Loucy (cell line): ENCODE results near the gene GRID2IP.

Experiments used
- H2AFZ ChIP-seq: fragments of 200-600 bp; sonication (generic); 2 replicates; pipeline ENCODE4 v1.6.0; 2016; ENCODE audit warnings: antibody characterized with exemption, mild to moderate bottlenecking, low read length, moderate library complexity
- H3F3A ChIP-seq: fragments of 200-600 bp; 2 replicates; pipeline ENCODE4 v1.6.0; 2016; ENCODE audit warnings: antibody characterized with exemption, low read depth, mild to moderate bottlenecking
- H3K27me3 ChIP-seq: fragments of 200-600 bp; sonication (generic); 2 replicates; pipeline ENCODE4 v1.6.1; 2014; ENCODE audit warnings: low read length, mild to moderate bottlenecking; ENCODE audit not compliant: insufficient read depth, poor library complexity, severe bottlenecking
- H3K36me3 ChIP-seq: fragments of 200-600 bp; sonication (generic); 2 replicates; pipeline ENCODE4 v1.6.1; 2016; ENCODE audit warnings: low read length; ENCODE audit not compliant: insufficient read depth
- H3K4me1 ChIP-seq: fragments of 200-600 bp; sonication (generic); 2 replicates; pipeline ENCODE4 v1.5.1; 2014; ENCODE audit warnings: low read length, mild to moderate bottlenecking; ENCODE audit not compliant: insufficient read depth, poor library complexity, severe bottlenecking
- H3K4me2 ChIP-seq: fragments of 200-600 bp; sonication (generic); 2 replicates; pipeline ENCODE4 v1.6.0; 2014; ENCODE audit warnings: antibody characterized with exemption, low read length, low read depth, mild to moderate bottlenecking; ENCODE audit not compliant: poor library complexity, severe bottlenecking
- H3K4me3 ChIP-seq: fragments of 200-600 bp; sonication (generic); 2 replicates; pipeline ENCODE4 v1.5.1; 2014; ENCODE audit warnings: low read length, mild to moderate bottlenecking, mixed read lengths; ENCODE audit not compliant: poor library complexity, severe bottlenecking
- H3K79me2 ChIP-seq: fragments of 200-600 bp; sonication (generic); 2 replicates; pipeline ENCODE4 v1.6.1; 2014; ENCODE audit warnings: low read length; ENCODE audit not compliant: insufficient read depth
- H3K9ac ChIP-seq: fragments of 200-600 bp; sonication (generic); 2 replicates; pipeline ENCODE4 v1.6.0; 2014; ENCODE audit warnings: mild to moderate bottlenecking, low read depth, low read length, moderate library complexity; ENCODE audit not compliant: poor library complexity, severe bottlenecking
- H3K9me2 ChIP-seq: fragments of 200-600 bp; sonication (generic); replicated peaks from 2 replicates; pipeline ENCODE4 v1.6.1; 2016; ENCODE audit warnings: low read depth, low read length, mixed read lengths
- H3K9me3 ChIP-seq: fragments of 200-600 bp; sonication (generic); 2 replicates; pipeline ENCODE4 v1.6.1; 2014; ENCODE audit warnings: mild to moderate bottlenecking, antibody characterized with exemption, low read length, low read depth; ENCODE audit not compliant: insufficient read depth
- H4K20me1 ChIP-seq: fragments of 200-600 bp; sonication (generic); 2 replicates; pipeline ENCODE4 v1.6.0; 2014; ENCODE audit warnings: antibody characterized with exemption, low read length, mild to moderate bottlenecking; ENCODE audit not compliant: insufficient read depth, poor library complexity, severe bottlenecking
- EZH2phosphoT487 ChIP-seq: fragments of 200-600 bp; IDR thresholded peaks from 2 replicates; pipeline ENCODE4 v1.6.1; 2018; ENCODE audit warnings: antibody characterized with exemption, mild to moderate bottlenecking, moderate library complexity, borderline replicate concordance
- TF ChIP-seq, protein P1 (sequence below): fragments of 200-600 bp; sonication (generic); conservative IDR thresholded peaks from 2 replicates; pipeline ENCODE4 v1.5.1; 2014; ENCODE audit warnings: mild to moderate bottlenecking, antibody characterized with exemption, low read length

GRID2IP gene

DNA sequence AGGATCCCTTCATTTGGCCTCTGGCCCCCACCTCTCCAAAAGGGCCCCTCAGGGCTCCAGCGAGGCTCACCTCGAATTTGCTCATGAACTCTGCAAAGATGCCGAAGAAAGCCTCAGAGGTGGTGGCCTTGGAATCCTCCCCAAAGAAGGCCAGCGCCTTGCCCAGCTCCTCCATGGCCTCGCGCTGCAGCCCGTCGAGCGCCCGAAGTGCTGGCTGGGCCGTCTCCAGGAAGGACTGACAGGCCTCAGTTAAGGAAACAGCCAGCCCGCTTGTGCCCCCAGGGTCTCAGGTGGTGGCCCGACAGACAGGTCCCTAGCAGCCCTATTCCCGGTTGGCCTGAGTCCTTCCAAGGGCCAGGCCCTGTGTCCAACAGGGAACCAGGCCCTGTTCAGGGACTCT lies 53.3 kb downstream of the GRID2IP start:
- Histone ChIP-seq H3K79me2 (no peaks in the 10 kb centered on the region), H3K9me2 (no peaks in the 10 kb centered on the region), H3K4me3 (no peak overlapping the region), H3K27me3 (no peaks in the 10 kb centered on the region), H3F3A (no peaks in the 10 kb centered on the region), H3K4me1 (no peaks in the 10 kb centered on the region), H4K20me1 (no peaks in the 10 kb centered on the region), H2AFZ (no peak overlapping the region), H3K9ac (no peak overlapping the region), H3K36me3 (no peaks in the 10 kb centered on the region), H3K4me2 (no peak overlapping the region), H3K9me3 (no peaks in the 10 kb centered on the region)
- TF ChIP-seq, protein P1, sequence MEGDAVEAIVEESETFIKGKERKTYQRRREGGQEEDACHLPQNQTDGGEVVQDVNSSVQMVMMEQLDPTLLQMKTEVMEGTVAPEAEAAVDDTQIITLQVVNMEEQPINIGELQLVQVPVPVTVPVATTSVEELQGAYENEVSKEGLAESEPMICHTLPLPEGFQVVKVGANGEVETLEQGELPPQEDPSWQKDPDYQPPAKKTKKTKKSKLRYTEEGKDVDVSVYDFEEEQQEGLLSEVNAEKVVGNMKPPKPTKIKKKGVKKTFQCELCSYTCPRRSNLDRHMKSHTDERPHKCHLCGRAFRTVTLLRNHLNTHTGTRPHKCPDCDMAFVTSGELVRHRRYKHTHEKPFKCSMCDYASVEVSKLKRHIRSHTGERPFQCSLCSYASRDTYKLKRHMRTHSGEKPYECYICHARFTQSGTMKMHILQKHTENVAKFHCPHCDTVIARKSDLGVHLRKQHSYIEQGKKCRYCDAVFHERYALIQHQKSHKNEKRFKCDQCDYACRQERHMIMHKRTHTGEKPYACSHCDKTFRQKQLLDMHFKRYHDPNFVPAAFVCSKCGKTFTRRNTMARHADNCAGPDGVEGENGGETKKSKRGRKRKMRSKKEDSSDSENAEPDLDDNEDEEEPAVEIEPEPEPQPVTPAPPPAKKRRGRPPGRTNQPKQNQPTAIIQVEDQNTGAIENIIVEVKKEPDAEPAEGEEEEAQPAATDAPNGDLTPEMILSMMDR, result no peak
- TF ChIP-seq EZH2phosphoT487, result no peak

DNA sequence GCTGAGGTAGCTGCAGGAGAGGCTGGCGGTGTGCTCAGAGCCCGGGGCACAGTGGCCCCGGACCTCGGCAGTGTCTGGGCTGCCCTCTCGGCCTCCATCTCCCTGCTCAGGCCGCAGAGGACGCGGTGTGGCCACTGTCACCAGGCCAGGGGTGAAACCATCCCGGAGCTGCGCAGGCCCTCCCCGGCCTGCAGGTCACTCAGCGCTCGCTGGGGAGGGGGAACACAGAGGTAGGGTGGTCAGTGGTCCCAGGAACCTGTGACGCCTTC lies 53.7 kb downstream of the GRID2IP start:
- Histone ChIP-seq H2AFZ (no peak overlapping the region), H3K9ac (no peak overlapping the region), H3K79me2 (no peaks in the 10 kb centered on the region), H3K36me3 (no peaks in the 10 kb centered on the region), H3K27me3 (no peaks in the 10 kb centered on the region), H3K9me3 (no peaks in the 10 kb centered on the region), H4K20me1 (no peaks in the 10 kb centered on the region), H3K4me1 (no peaks in the 10 kb centered on the region), H3K4me2 (no peak overlapping the region), H3K4me3 (no peak overlapping the region), H3K9me2 (no peaks in the 10 kb centered on the region), H3F3A (no peaks in the 10 kb centered on the region)
- no peak for TF ChIP-seq EZH2phosphoT487
- TF ChIP-seq, protein P1, result no peak

DNA sequence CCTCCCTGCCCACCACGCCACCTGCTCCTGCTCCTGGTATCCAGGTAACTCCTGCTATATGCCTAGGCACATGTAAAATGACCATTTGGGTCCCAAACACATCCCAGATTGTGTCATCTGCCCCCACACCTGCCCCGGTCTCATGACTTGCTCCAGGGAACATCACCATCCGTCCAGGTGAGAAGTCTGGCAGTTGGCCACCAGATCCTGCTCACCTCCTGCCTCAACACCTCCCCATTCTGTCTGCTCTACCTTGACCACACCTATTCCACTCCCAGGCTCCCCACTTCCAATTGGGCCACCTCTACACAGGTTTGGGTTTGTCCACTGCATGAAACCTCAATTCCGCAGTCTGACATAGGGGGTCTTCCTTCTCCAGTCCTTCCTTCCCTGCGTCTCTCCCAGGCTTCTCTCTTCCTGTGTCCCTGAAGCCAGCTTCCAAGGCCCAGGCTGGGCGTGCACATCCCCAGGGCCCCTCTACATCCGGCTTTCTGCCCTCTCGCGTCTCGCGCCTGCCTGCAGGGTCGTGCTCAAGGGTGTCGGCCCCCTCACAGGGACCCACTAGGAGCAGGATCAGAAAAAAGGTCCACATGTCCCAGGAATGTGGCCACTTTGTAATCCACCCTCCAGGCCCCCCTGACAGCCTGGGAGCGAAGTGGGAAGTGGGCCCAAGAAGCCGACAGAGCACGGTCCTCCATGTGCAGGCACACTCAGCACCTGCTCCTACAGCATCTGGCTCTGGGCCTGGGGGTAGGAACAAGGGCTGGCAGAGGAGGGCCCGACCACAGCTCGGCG lies 54.2 kb downstream of the GRID2IP start:
- Histone ChIP-seq H4K20me1 (no peaks in the 10 kb centered on the region), H3K9me3 (no peaks in the 10 kb centered on the region), H2AFZ (no peak overlapping the region), H3K36me3 (no peaks in the 10 kb centered on the region), H3K4me2 (no peak overlapping the region), H3F3A (no peaks in the 10 kb centered on the region), H3K9me2 (no peaks in the 10 kb centered on the region), H3K79me2 (no peaks in the 10 kb centered on the region), H3K27me3 (no peaks in the 10 kb centered on the region), H3K4me1 (no peaks in the 10 kb centered on the region), H3K9ac (no peak overlapping the region), H3K4me3 (no peak overlapping the region)
- TF ChIP-seq EZH2phosphoT487, result no peak
- TF ChIP-seq, protein P1, result no peak
